GM13976 (cell line): ENCODE measurements around the gene DBR1.
"Not testable (repeated sequence)": the region's sequence is repeated elsewhere in the genome, so short reads cannot be mapped to it uniquely, and the experiment has no call there.

Experiments
- DNase-seq: peaks from one replicate; pipeline ENCODE4 v3.0.0; 2012; ENCODE audit warnings: low spot score
- CTCF ChIP-seq: IDR thresholded peaks from 2 replicates; pipeline ENCODE4 v1.5.1; 2012; ENCODE audit warnings: borderline replicate concordance, mild to moderate bottlenecking; ENCODE audit not compliant: insufficient read depth; ENCODE audit errors: extremely low read depth, missing control alignments, control extremely low read depth
- in situ Hi-C: fragments of 300-500 bp; cut with MboI; formaldehyde crosslinking; loops from one replicate; pipeline ENCODE4 v1.12.0; 2022; ENCODE audit warnings: low sequenced_read_pairs, mixed read lengths, inconsistent platforms; ENCODE audit not compliant: unreplicated experiment

The DBR1 gene

GRCh38 chr3:138172625-138173024 is 2.1 kb downstream of the DBR1 start:
- TF ChIP-seq CTCF = no peak
- in situ Hi-C loops = no loop called here
- DNase-seq = no peak

DNA sequence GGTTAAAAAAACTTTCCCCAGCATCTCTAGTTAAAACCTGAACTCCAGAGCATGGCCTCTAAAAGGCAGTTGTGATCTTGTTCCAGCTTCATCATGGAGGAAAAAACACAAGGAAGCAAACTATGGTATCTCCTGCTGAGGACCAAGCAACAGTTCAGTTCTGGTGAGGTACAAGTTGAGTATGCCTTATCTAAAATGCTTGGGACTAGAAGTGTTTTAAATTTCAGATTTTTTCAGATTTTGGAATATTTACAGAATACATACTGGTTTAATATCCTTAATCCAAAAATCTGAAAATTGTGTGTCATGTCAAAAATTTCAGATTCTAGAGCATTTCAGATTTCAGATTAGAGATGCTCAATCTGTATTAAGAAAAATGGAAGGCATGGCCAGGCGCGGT is 9.7 kb downstream of the DBR1 start:
- no peak for TF ChIP-seq CTCF
- in situ Hi-C loops = no loop called here
- no peak for DNase-seq

DNA sequence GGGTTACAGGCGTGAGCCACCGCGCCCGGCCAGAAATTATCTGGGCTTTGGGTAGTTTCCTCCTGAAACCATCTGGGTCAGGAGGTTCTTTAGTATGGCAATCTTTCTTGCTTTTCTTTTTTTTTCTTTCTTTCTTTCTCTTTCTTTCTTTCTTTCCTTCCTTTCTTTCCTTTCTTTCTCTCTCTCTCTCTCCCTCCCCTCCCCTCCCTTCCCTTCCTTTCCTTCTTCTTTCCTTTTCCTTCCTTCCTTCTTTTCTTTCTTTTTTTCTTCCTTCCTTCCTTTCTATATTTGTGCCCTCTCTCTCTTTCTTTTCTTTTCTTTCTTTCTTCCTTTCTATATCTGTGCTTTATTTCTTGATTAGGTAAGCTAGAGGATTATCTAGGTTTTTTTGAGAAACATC is 17.0 kb downstream of the DBR1 start:
- no peak for TF ChIP-seq CTCF
- no peak for DNase-seq
- in situ Hi-C loops = no loop called here

DNA sequence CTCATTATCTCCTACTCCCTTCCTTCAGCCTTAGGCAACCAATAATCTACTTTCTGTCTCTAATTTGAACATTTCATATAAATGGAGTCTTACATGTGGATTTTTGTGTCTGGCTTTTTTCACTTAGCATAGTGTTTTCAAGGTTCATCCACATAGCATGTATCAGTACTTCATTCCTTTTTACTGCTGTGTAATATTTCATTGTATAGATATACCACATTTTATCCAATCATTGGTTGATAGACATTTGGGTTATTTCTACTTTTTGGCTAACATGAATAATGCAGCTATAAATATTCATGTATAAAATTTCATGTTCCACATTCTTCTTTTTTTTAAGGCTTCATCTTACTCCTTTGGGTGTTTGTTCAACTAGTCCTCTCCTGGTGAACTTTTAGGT is 20.2 kb downstream of the DBR1 start:
- no peak for DNase-seq
- TF ChIP-seq CTCF = no peak
- in situ Hi-C loops = no loop called here

GRCh38 chr3:138148503-138148902 is 26.2 kb downstream of the DBR1 start:
- in situ Hi-C loops = no loop called here
- DNase-seq = no peak
- TF ChIP-seq CTCF = no peak

GRCh38 chr3:138142181-138142580 is 32.5 kb downstream of the DBR1 start:
- DNase-seq, in situ Hi-C loops: not testable (repeated sequence)

DNA sequence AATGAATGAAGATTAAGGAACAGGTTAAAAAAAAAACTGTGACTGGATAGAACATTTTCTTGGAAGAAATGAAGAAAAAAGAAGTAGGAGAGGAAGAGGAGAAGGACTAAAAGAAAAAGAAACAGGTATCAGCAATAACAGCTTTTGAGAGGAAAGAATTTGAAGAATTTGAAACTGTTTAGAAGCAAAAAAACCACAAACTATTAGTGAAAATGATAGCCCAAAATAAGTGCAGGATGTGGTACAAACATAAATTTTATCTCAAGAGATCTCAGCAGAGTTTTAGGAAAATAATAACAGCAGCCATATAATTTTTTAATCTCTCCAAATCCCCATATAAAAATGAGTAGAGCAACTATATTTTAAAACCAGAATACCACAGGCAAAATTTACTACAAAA is 33.8 kb downstream of the DBR1 start:
- TF ChIP-seq CTCF = no peak
- DNase-seq = no peak

More for the DNA sequence above, 33.8 kb downstream of the DBR1 start:
- in situ Hi-C loops = no loop called here
